Kidney epithelial cell (primary cell): ENCODE data around the gene FGFRL1. TPM values are rescaled to one million over a fixed set of nuclear protein-coding genes. Genes with fewer than 3 reads are reported as not detected.
"Not testable (repeated sequence)": the region's sequence is repeated elsewhere in the genome, so short reads cannot be mapped to it uniquely, and the experiment has no call there.

Experiments used
- DNase-seq: peaks from one replicate; pipeline ENCODE4 v3.0.0-alpha.2; 2010; ENCODE audit warnings: low read depth
- H3K27me3 ChIP-seq: 2 replicates; pipeline ENCODE4 v1.6.0; 2011; ENCODE audit warnings: low read length; ENCODE audit not compliant: control insufficient read depth, insufficient read depth
- H3K36me3 ChIP-seq: 2 replicates; pipeline ENCODE4 v1.5.1; 2011; ENCODE audit warnings: low read length; ENCODE audit not compliant: control insufficient read depth, insufficient read depth
- H3K4me3 ChIP-seq: 2 replicates; pipeline ENCODE4 v1.5.1; 2011; ENCODE audit warnings: low read depth, mild to moderate bottlenecking, control low read depth, low read length
- total RNA-seq: library from RNA; depleted of rRNA; stranded (reverse); fragments of >200 nt; gene quantifications from 2 replicates; pipeline ENCODE4 v1.2.3, GENCODE V29; 2015
- TF ChIP-seq, protein P1 (sequence below): IDR thresholded peaks from 2 replicates; pipeline ENCODE4 v1.5.1; 2011; ENCODE audit warnings: mild to moderate bottlenecking, moderate library complexity, low read length, control low read depth, inconsistent platforms; ENCODE audit not compliant: insufficient read depth, poor library complexity, severe bottlenecking

The FGFRL1 gene
- total RNA-seq, 1 donor from 2014 or later = 39.2 TPM

DNA sequence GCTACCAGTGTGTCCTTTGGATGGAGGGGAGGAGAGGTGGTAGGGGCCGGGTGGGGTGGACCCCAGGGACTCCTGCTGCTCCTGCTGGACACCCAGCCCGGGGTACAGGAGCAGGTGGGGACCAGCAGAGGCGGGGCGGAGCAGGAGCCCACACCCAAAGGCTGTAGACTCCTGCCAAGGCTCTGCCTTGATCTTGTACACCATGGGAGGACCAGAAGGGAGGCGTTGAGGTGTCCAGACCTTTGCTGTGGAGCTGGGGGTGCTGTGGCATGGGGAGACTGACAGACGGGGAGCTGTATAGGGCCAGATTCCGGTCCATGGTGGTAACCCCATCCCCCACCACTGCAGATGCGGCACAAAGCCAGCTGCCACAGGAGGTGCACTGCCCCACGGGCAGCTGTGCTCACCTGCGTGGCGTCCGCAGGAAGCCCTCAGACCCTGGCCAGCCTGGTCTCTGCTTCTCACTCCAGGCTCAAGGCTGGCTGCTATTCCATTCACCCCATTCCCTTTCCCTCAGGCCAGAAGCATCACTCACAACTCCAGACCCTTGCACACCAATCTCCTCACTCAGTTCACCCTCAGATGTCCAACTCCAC, 13.2 kb upstream of the FGFRL1 start:
- TF ChIP-seq, protein P1, sequence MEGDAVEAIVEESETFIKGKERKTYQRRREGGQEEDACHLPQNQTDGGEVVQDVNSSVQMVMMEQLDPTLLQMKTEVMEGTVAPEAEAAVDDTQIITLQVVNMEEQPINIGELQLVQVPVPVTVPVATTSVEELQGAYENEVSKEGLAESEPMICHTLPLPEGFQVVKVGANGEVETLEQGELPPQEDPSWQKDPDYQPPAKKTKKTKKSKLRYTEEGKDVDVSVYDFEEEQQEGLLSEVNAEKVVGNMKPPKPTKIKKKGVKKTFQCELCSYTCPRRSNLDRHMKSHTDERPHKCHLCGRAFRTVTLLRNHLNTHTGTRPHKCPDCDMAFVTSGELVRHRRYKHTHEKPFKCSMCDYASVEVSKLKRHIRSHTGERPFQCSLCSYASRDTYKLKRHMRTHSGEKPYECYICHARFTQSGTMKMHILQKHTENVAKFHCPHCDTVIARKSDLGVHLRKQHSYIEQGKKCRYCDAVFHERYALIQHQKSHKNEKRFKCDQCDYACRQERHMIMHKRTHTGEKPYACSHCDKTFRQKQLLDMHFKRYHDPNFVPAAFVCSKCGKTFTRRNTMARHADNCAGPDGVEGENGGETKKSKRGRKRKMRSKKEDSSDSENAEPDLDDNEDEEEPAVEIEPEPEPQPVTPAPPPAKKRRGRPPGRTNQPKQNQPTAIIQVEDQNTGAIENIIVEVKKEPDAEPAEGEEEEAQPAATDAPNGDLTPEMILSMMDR = no peak
- Histone ChIP-seq H3K36me3 (no peaks in the 10 kb centered on the region), H3K4me3 (no peak overlapping the region), H3K27me3 (peaks cover 67% of the 10 kb centered on the region)
- no peak for DNase-seq

DNA sequence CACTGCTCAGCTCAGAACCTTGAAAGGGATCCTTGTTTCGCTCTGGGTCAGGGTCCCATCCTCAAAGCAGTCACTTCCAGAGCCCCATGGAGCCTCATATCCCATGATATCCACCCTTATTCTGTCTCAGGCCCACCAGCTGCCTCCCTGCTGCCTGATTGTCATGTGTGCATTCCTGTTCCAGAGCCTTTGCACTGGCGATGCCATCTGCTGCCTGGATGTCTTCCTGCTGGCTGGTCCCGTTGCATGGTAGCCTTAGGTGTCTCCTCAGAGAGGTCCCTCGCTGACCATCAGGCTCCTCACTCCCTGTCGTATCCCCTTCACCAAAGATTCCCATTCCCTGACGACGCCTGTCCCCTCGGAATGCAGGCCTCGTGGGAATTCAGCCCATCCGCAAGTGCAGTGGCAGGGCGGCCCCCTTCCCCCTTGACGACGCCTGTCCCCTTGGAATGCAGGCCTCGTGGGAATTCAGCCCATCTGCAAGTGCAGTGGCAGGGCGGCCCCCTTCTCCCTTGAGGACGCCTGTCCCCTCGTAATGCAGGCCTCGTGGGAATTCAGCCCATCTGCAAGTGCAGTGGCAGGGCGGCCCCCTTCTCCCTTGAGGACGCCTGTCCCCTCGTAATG, 12.1 kb upstream of the FGFRL1 start:
- peaks cover 79% of the 10 kb centered on the region for H3K27me3 ChIP-seq
- not testable (repeated sequence) for H3K36me3 ChIP-seq, H3K4me3 ChIP-seq, DNase-seq

DNA sequence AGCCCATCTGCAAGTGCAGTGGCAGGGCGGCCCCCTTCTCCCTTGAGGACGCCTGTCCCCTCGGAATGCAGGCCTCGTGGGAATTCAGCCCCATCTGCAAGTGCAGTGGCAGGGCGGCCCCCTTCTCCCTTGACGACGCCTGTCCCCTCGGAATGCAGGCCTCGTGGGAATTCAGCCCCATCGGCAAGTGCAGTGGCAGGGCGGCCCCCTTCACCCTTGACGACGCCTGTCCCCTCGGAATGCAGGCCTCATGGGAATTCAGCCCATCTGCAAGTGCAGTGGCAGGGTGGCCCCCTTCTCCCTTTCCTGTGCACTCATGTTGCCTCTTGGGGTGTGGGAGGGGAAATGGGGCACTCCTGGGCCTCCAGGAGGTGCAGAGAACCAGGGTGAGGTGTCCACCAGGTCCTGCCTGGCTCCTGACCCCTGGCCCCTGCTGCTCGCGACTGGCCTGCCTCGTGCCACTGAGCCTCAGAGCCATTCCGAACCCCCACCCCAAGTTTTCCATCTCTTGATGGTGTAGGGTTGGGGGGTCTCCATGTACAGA, 11.5 kb upstream of the FGFRL1 start:
- peaks cover 85% of the 10 kb centered on the region for H3K27me3 ChIP-seq
- no peak for DNase-seq
- TF ChIP-seq, protein P1 = no peak
- H3K4me3 ChIP-seq = no peak overlapping the region
- no peaks in the 10 kb centered on the region for H3K36me3 ChIP-seq

DNA sequence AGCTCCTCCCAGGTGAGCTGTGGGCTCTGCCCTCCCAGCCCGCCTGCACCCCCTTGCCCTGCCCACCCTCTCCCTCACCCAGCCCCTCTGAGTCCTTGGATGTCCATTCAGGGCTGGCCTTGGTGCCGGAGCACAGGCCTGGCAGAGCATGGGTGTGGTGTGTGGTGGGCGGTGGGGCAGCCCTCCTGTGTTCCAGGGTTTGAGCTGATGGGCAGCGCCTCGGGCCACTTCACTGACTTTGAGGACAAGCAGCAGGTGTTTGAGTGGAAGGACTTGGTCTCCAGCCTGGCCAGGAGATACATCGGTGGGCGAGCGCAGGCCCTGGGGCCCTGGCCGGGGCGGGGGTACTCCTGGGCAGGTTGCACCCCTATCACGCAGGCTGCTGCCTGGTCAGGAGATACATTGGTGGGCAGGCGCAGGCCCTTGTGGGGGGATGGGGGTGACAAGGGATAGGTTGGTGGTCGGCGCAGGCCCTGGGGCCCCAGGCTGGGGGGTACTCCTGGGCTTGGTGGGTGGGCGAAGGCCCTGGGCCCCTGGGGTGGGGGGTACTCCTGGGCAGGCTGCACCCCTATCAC, 10.7 kb upstream of the FGFRL1 start:
- H3K36me3 ChIP-seq = no peaks in the 10 kb centered on the region
- TF ChIP-seq, protein P1 = no peak
- no peak for DNase-seq
- H3K4me3 ChIP-seq = no peak overlapping the region
- H3K27me3 ChIP-seq = peaks cover 89% of the 10 kb centered on the region

DNA sequence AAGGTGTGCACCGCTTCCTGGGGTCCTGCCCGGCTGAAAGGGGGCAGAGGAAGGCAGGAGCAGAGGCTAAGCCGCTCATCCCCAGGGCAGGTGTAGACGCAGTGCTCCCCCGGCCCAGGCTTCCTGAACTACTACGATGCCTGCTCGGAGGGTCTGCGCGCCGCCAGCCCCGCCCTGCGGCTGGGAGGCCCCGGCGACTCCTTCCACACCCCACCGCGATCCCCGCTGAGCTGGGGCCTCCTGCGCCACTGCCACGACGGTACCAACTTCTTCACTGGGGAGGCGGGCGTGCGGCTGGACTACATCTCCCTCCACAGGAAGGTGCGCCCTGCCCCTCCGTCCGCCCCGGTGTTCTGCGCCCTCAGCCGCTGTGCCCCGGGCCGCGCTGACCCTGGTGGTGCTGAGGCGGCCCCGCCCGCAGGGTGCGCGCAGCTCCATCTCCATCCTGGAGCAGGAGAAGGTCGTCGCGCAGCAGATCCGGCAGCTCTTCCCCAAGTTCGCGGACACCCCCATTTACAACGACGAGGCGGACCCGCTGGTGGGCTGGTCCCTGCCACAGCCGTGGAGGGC, 9.8 kb upstream of the FGFRL1 start:
- TF ChIP-seq, protein P1 = no peak
- Histone ChIP-seq H3K27me3 (peaks cover 83% of the 10 kb centered on the region), H3K4me3 (no peak overlapping the region), H3K36me3 (no peaks in the 10 kb centered on the region)
- DNase-seq = no peak

DNA sequence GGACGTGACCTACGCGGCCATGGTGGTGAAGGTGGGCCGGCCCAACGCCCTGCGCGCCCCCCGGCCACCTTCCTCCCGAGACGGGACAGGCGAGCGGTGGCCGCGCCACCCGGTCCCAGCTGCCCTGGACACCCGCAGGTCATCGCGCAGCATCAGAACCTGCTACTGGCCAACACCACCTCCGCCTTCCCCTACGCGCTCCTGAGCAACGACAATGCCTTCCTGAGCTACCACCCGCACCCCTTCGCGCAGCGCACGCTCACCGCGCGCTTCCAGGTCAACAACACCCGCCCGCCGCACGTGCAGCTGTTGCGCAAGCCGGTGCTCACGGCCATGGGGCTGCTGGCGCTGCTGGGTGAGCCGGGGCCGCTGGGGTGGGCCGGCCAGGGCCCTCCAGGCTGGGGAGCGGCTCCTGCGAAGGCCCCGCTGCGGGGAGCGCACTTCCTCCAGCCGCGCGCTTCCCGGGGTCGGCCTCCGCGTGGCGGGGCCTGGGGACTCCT, 9.2 kb upstream of the FGFRL1 start:
- DNase-seq = no peak
- Histone ChIP-seq H3K4me3 (no peak overlapping the region), H3K27me3 (peaks cover 82% of the 10 kb centered on the region), H3K36me3 (no peaks in the 10 kb centered on the region)
- TF ChIP-seq, protein P1 = no peak
